Measurements from ENCODE around the gene KCNMB2.

Gene KCNMB2

GRCh38 chr3:178568911-178569310 lies 32.7 kb downstream of the KCNMB2 start:
- DNase-seq (ENCODE audit: low read depth in 2 of 2): no peak

GRCh38 chr3:178569826-178570225 lies 33.6 kb downstream of the KCNMB2 start:
- no peak for DNase-seq (ENCODE audit: low read depth in 2 of 2)

DNA sequence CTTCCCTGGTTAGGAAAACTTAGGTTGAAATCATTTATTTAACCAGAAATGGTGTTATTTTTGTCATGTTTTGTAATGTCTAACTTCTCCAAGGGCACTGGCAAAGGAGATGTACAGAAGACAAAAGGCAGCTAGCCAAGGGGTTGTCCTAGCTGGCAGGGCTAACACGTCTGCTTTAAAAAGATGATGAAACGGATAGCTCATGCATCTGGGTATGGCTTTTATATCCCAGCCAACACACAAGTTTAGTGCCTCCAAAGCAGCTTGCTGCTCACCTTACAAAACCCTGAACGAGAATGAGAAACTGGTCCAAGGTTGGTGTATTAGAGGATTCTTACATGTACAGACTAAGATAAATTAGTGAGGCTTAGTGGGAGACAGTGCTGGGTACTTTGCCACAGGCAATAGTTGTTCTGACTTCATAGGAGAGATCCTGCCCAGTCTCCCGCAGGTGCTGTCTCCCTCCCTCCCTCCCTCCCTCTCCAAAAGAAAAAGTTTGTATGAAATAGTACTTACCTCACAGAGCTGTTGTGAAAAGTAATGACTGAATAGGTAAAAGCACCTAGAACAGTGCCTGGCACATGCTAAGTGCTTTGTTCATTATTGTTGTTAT lies 47.8 kb downstream of the KCNMB2 start:
- DNase-seq (ENCODE audit: low read depth in 2 of 2): no peak

DNA sequence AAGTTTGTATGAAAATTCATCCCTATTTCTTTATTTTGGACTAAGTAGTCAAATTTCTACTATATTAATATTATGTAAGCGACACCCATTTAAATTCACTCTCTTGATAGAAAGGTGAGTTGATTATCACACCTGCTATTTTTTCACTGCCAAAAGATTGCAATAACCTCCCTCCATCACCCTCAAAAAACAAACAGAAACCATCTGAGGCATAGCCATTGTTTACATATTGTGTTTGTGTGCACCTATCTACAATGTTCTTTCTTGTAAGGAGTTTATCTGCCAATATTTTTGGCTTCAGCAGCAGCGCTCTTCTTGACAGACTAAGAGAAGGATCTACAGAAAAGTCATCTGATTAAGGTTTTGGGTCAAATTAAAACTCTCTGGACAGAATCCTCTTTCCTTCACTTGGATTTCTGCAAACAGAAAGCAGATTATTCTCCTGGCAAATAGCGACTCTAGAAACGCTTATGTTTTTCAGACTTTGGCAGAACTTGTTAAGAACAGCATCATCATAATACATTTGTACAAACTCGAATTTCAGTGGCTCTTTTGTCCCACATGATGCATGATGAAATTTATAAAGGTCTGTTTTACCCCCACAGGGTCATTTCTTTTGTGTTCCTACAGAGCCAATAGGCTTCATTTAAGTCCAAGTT lies 48.6 kb downstream of the KCNMB2 start:
- DNase-seq (ENCODE audit: low read depth in 2 of 2): no peak

GRCh38 chr3:178585454-178585853 lies 49.2 kb downstream of the KCNMB2 start:
- DNase-seq (ENCODE audit: low read depth in 2 of 2): no peak

GRCh38 chr3:178586076-178586475 lies 49.8 kb downstream of the KCNMB2 start:
- no peak for DNase-seq (ENCODE audit: low read depth in 2 of 2)

DNA sequence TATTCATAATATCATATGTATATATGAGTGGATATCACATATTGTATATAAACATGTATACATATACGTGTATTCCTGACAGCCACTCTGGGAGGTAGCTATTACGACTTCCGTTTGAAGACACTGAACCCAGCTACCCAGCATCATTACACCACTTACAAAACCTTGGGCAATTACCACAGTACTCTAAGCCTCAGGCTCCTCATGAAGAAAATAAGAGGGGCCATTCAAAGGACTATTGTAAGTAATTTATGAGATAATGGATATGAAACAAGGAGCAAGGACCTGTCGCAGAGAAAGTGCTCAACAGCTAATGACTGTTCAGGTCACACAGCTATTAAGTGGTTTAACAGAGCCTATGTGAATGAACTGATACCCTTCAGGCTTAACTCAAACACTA lies 52.4 kb downstream of the KCNMB2 start:
- no peak for DNase-seq (ENCODE audit: low read depth in 2 of 2)

- no peak for DNase-seq (ENCODE audit: low read depth in 2 of 2)
Observed at GRCh38 chr3:178593786-178594185, 57.5 kb downstream of the KCNMB2 start.

DNA sequence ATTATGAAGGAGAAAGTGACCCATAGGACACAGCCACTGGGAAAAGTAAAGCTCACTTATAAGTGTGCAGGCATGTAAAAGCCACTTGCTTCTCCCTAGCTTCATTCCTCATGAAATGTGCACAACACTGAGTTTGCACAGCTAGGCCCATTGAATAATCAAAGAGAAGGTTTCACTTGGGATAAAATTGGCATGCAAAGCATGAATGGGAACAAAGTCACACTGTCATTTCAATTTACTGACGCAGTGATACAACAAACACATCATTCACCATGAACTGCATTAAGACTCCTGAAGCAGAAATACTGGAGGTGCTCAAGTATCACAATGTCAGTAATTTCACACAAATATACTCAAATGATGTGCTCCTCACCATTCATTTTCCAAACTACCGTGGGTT lies 61.1 kb downstream of the KCNMB2 start:
- DNase-seq (ENCODE audit: low read depth in 2 of 2): no peak

- no peak for DNase-seq (ENCODE audit: low read depth in 2 of 2)
Observed at GRCh38 chr3:178602856-178603255, 66.6 kb downstream of the KCNMB2 start.

- no peak for DNase-seq (ENCODE audit: low read depth in 2 of 2)
Observed at GRCh38 chr3:178603735-178604134, 67.5 kb downstream of the KCNMB2 start.

- no peak for DNase-seq (ENCODE audit: low read depth in 2 of 2)
Observed at GRCh38 chr3:178618197-178618596, 82.0 kb downstream of the KCNMB2 start.

DNA sequence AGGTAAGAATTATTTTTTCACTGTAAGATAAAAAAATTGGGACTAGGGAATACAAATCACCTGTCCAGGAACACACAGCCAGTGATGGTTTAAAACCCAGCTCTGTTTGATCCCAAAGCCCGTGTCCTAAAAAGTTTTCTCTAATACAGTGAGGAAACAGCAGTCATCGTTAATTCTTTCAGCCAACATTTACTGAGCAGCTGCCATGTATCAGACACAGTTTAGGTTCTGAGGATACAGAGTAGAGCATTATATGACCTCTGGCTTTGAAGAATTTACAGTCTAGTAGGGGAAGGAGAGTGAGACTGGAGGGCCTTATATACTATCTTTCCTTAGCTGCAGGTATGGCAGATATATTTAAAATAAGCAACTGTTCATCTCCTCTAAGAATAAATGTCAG lies 82.7 kb downstream of the KCNMB2 start:
- DNase-seq (ENCODE audit: low read depth in 2 of 2): no peak

GRCh38 chr3:178623666-178624255 lies 87.5 kb downstream of the KCNMB2 start:
- no peak for DNase-seq (ENCODE audit: low read depth in 2 of 2)

- DNase-seq (ENCODE audit: low read depth in 2 of 2): no peak
Observed at GRCh38 chr3:178624276-178624675, 88.0 kb downstream of the KCNMB2 start.

GRCh38 chr3:178625053-178625600 lies 88.9 kb downstream of the KCNMB2 start:
- DNase-seq (ENCODE audit: low read depth in 2 of 2): no peak

DNA sequence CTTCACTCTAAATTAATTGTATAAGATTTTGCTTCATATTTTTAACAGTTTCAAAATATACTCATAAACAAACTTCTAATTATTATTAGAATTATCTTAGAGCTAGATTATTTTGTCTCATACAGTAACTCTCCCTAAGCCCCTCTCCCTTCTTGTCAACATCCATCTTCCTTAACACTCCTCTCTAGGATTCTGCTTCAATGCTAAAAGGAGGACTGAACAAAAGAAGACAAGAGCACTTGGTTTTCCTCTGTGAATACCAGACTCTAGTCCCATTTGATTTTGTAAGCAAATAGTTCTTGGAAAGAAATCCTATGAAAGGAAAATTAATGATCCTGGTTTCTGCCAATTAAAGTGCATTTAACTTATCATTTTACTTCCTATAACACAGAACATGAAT lies 91.8 kb downstream of the KCNMB2 start:
- no peak for DNase-seq (ENCODE audit: low read depth in 2 of 2)

- DNase-seq (ENCODE audit: low read depth in 2 of 2): no peak
Observed at GRCh38 chr3:178629430-178630178, 93.4 kb downstream of the KCNMB2 start.

- no peak for DNase-seq (ENCODE audit: low read depth in 2 of 2)
Observed at GRCh38 chr3:178631950-178632349, 95.7 kb downstream of the KCNMB2 start.

GRCh38 chr3:178634975-178635374 lies 98.7 kb downstream of the KCNMB2 start:
- no peak for DNase-seq (ENCODE audit: low read depth in 2 of 2)

DNA sequence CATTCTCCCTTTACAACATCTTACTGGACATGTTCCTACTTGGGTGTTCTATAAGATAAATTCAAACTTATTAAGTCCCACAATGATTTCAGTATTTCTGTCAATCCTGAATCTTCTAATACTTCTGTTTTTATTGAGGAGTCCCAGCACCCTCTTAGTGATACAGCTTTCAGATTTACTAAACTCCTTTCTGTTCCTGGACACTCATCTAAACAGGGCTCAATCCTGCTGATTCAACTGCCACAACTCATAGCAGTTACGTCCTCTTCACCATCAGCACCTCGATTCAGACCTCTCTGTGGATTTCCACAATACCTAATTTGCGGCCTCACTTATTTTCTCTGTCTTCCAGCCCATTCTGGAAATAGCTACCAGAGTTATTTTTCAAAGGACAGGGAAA lies 101.6 kb downstream of the KCNMB2 start:
- DNase-seq (ENCODE audit: low read depth in 2 of 2): no peak

GRCh38 chr3:178645503-178645902 lies 109.3 kb downstream of the KCNMB2 start:
- no peak for DNase-seq (ENCODE audit: low read depth in 2 of 2)

Data from stimulated activated CD4-positive, alpha-beta T cell treated with anti-CD3 and anti-CD28 coated beads, Interleukin-1b, Interleukin-23, amount 100 ng/mL, for 4 hours (primary cell).